ENCODE measurements around the gene TARM1. TPM values are rescaled to one million over a fixed set of nuclear protein-coding genes. Genes with fewer than 3 reads are reported as not detected.

Gene TARM1
- not detected in 2 replicates for total RNA-seq

GRCh38 chr19:54081032-54081431, at the start of gene TARM1:
Gene TARM1, minus strand, starts transcription at chr19:54081365. Its CDS starts 25 bp downstream, at chr19:54081340.

GRCh38 chr19:54115109-54116063, 34.2 kb upstream of the TARM1 start, which contains the start of the genes PRPF31 and TFPT:
Gene PRPF31, plus strand, starts transcription at chr19:54115754. Its CDS starts 2,525 bp downstream, at chr19:54118279.
Gene TFPT, minus strand, starts transcription at chr19:54115657. Its CDS starts 388 bp downstream, at chr19:54115269.

GRCh38 chr19:54102421-54103169, 21.4 kb upstream of the TARM1 start, which contains the start of gene NDUFA3:
Gene NDUFA3, plus strand, starts transcription at chr19:54102855. Its CDS starts 24 bp downstream, at chr19:54102879.

GRCh38 chr19:54100561-54100960, 19.4 kb upstream of the TARM1 start, which contains the start of gene OSCAR:
Gene OSCAR, minus strand, starts transcription at chr19:54100803. Its CDS starts 11 bp downstream, at chr19:54100792.

GRCh38 chr19:54063350-54064116, 17.6 kb downstream of the TARM1 start, which contains the start of gene VSTM1:
Gene VSTM1, minus strand, starts transcription at chr19:54063897. Its CDS starts 120 bp downstream, at chr19:54063777.

Small RNA genes lying within 50 kb of the gene (small RNA-seq; reads per million reads assigned to genes)
- gene AC012314.20 = not detected

Other genes with a start within 250 kb of the TARM1 start
- 15.1 and 23.7 TPM in 2 replicates for gene MYADM, start 213.5 kb downstream of the TARM1 start, total RNA-seq
- gene PRKCG, start 199.2 kb downstream of the TARM1 start, total RNA-seq = not detected in 2 replicates
- 0.98 TPM in 1 of 2 replicates, not detected in the other for gene CACNG7, start 172.1 kb downstream of the TARM1 start, total RNA-seq
- gene CACNG8, start 118.4 kb downstream of the TARM1 start, total RNA-seq = 0.20 TPM in 1 of 2 replicates, not detected in the other
- not detected in 2 replicates for gene CACNG6, start 89.7 kb downstream of the TARM1 start, total RNA-seq
- not detected in 2 replicates for gene VSTM1, start 17.5 kb downstream of the TARM1 start, total RNA-seq
- gene OSCAR, start 19.4 kb upstream of the TARM1 start, total RNA-seq = under 0.01 and 0.20 TPM in 2 replicates
- gene NDUFA3, start 21.5 kb upstream of the TARM1 start, total RNA-seq = 9.9 and 12.1 TPM in 2 replicates
- 8.4 and 10.3 TPM in 2 replicates for gene TFPT, start 34.3 kb upstream of the TARM1 start, total RNA-seq
- 49.6 and 55.5 TPM in 2 replicates for gene PRPF31, start 34.4 kb upstream of the TARM1 start, total RNA-seq
- 7.3 and 9.2 TPM in 2 replicates for gene CNOT3, start 56.4 kb upstream of the TARM1 start, total RNA-seq
- gene LENG1, start 78.4 kb upstream of the TARM1 start, total RNA-seq = 4.3 and 4.8 TPM in 2 replicates
- not detected in 2 replicates for gene TMC4, start 91.8 kb upstream of the TARM1 start, total RNA-seq
- 30.9 and 32.0 TPM in 2 replicates for gene MBOAT7, start 108.2 kb upstream of the TARM1 start, total RNA-seq
- 60.8 and 64.7 TPM in 2 replicates for gene TSEN34, start 109.9 kb upstream of the TARM1 start, total RNA-seq
- gene RPS9, start 119.5 kb upstream of the TARM1 start, total RNA-seq = 1,299 and 2,011 TPM in 2 replicates
- 0.20 TPM in 1 of 2 replicates, not detected in the other for gene LILRB3, start 141.6 kb upstream of the TARM1 start, total RNA-seq
- gene LILRA6, start 161.4 kb upstream of the TARM1 start, total RNA-seq = not detected in 2 replicates
- not detected in 2 replicates for gene LILRB5, start 175.9 kb upstream of the TARM1 start, total RNA-seq
- gene LILRB2, start 199.7 kb upstream of the TARM1 start, total RNA-seq = not detected in 2 replicates
- not detected in 2 replicates for gene LILRA5, start 231.8 kb upstream of the TARM1 start, total RNA-seq